ENCODE data around the gene PLXNA4. TPM values are rescaled to one million over a fixed set of nuclear protein-coding genes. Genes with fewer than 3 reads are reported as not detected.
A peak's percentile ranks its signal among the peaks of the same experiment; 100 is the strongest.

PLXNA4 gene, protein sequence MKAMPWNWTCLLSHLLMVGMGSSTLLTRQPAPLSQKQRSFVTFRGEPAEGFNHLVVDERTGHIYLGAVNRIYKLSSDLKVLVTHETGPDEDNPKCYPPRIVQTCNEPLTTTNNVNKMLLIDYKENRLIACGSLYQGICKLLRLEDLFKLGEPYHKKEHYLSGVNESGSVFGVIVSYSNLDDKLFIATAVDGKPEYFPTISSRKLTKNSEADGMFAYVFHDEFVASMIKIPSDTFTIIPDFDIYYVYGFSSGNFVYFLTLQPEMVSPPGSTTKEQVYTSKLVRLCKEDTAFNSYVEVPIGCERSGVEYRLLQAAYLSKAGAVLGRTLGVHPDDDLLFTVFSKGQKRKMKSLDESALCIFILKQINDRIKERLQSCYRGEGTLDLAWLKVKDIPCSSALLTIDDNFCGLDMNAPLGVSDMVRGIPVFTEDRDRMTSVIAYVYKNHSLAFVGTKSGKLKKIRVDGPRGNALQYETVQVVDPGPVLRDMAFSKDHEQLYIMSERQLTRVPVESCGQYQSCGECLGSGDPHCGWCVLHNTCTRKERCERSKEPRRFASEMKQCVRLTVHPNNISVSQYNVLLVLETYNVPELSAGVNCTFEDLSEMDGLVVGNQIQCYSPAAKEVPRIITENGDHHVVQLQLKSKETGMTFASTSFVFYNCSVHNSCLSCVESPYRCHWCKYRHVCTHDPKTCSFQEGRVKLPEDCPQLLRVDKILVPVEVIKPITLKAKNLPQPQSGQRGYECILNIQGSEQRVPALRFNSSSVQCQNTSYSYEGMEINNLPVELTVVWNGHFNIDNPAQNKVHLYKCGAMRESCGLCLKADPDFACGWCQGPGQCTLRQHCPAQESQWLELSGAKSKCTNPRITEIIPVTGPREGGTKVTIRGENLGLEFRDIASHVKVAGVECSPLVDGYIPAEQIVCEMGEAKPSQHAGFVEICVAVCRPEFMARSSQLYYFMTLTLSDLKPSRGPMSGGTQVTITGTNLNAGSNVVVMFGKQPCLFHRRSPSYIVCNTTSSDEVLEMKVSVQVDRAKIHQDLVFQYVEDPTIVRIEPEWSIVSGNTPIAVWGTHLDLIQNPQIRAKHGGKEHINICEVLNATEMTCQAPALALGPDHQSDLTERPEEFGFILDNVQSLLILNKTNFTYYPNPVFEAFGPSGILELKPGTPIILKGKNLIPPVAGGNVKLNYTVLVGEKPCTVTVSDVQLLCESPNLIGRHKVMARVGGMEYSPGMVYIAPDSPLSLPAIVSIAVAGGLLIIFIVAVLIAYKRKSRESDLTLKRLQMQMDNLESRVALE (N-terminal part only)
- total RNA-seq (6.5 TPM), polyA plus RNA-seq (1.6 TPM)

DNA sequence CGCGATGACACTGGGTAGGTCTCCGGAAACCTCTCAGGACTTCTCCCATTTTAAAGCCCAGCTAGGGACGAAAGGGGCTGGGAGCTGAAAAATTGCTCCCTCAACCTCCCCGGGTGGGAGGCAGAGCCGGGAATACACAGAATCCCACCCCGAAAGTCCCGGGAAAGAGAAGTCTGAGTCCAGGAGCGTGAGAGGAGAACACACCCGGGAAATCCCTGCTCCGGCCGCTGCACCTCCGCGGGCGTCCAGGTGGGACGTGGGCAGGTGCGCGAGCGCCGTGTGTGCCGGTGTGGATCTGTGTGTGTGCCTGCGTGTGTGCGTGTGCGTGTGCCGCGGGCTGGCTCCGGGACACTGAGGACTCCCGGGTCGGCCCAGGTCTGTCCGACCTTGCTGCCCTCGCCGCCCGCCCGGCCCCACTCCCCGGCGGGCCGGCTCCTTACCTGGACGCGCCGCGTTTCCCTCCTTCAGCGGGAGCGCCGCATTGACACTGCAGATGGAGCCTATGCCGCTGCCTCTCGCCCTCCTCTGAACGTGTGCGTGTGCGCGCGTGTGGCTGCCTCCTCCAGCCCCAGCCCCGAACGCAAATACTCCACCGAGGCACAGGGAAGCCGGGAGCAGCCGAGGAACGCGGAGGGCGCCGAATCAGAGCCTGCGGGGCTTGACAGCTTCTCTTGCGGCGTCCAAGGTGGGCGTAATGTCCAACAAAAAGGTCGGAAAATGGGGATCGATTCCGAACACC lies at the start of gene PLXNA4:
Gene PLXNA4, minus strand, starts transcription at position 489 of the 739 bp plus-strand sequence. CDS start 67,777 bp downstream, outside the sequence.
- H3K27ac ChIP-seq (ENCODE audit: low read depth): no peak within 1 kb of the TSS
- WGBS: under 1% methylated on average over 67 of the region's 67 CpGs
- no peak for DNase-seq (ENCODE audit: extremely low spot score)

GRCh38 chr7:132625651-132626050 lies 49.4 kb upstream of the PLXNA4 start:
- no peak for DNase-seq (ENCODE audit: extremely low spot score)
- Histone ChIP-seq H3K4me1 (ENCODE audit: insufficient read depth) (no peaks in the 10 kb centered on the region), H3K27ac (ENCODE audit: low read depth) (no peak overlapping the region), H3K4me3 (ENCODE audit: low read depth, low read length) (no peak overlapping the region), H3K36me3 (ENCODE audit: insufficient read depth) (no peaks in the 10 kb centered on the region)
- 81% methylated on average over 2 of the region's 2 CpGs for WGBS

More for the DNA sequence above, at the start of gene PLXNA4:
- Histone ChIP-seq H3K36me3 (ENCODE audit: insufficient read depth) (no peaks in the 10 kb centered on the region), H3K4me3 (ENCODE audit: low read depth, low read length) (peak within 1 kb of the TSS; percentile 53), H3K4me1 (ENCODE audit: insufficient read depth) (no peaks in the 10 kb centered on the region)

- Histone ChIP-seq H3K36me3 (ENCODE audit: insufficient read depth) (no peaks in the 10 kb centered on the region), H3K4me1 (ENCODE audit: insufficient read depth) (no peaks in the 10 kb centered on the region), H3K27ac (ENCODE audit: low read depth) (no peak overlapping the region), H3K4me3 (ENCODE audit: low read depth, low read length) (no peak overlapping the region)
- no peak for DNase-seq (ENCODE audit: extremely low spot score)
- WGBS: 93% methylated on average over 4 of the region's 4 CpGs
Measured at GRCh38 chr7:132622081-132622480, 45.8 kb upstream of the PLXNA4 start.

- H3K4me1 ChIP-seq (ENCODE audit: insufficient read depth): no peaks in the 10 kb centered on the region
- no peak overlapping the region for H3K27ac ChIP-seq (ENCODE audit: low read depth)
- no peak overlapping the region for H3K4me3 ChIP-seq (ENCODE audit: low read depth, low read length)
- no peaks in the 10 kb centered on the region for H3K36me3 ChIP-seq (ENCODE audit: insufficient read depth)
- DNase-seq (ENCODE audit: extremely low spot score): no peak
- WGBS: 96% methylated on average over 6 of the region's 6 CpGs
Measured at GRCh38 chr7:132619967-132620366, 43.7 kb upstream of the PLXNA4 start.

GRCh38 chr7:132618956-132619305 lies 42.7 kb upstream of the PLXNA4 start:
- no peak overlapping the region for H3K4me3 ChIP-seq (ENCODE audit: low read depth, low read length)
- no peak overlapping the region for H3K27ac ChIP-seq (ENCODE audit: low read depth)
- no peaks in the 10 kb centered on the region for H3K4me1 ChIP-seq (ENCODE audit: insufficient read depth)
- no peak for DNase-seq (ENCODE audit: extremely low spot score)
- WGBS: 71% methylated on average over 2 of the region's 2 CpGs
- H3K36me3 ChIP-seq (ENCODE audit: insufficient read depth): no peaks in the 10 kb centered on the region

GRCh38 chr7:132618271-132618955 lies 42.1 kb upstream of the PLXNA4 start:
- no peaks in the 10 kb centered on the region for H3K36me3 ChIP-seq (ENCODE audit: insufficient read depth)
- no peak overlapping the region for H3K27ac ChIP-seq (ENCODE audit: low read depth)
- DNase-seq (ENCODE audit: extremely low spot score): no peak
- 81% methylated on average over 2 of the region's 2 CpGs for WGBS
- H3K4me1 ChIP-seq (ENCODE audit: insufficient read depth): no peaks in the 10 kb centered on the region
- no peak overlapping the region for H3K4me3 ChIP-seq (ENCODE audit: low read depth, low read length)

- Histone ChIP-seq H3K27ac (ENCODE audit: low read depth) (no peak overlapping the region), H3K36me3 (ENCODE audit: insufficient read depth) (no peaks in the 10 kb centered on the region), H3K4me1 (ENCODE audit: insufficient read depth) (no peaks in the 10 kb centered on the region), H3K4me3 (ENCODE audit: low read depth, low read length) (peak overlapping the region; percentile 11)
- 24% methylated on average over 25 of the region's 25 CpGs for WGBS
- DNase-seq (ENCODE audit: extremely low spot score): no peak
Measured at GRCh38 chr7:132614428-132615318, 38.4 kb upstream of the PLXNA4 start.

DNA sequence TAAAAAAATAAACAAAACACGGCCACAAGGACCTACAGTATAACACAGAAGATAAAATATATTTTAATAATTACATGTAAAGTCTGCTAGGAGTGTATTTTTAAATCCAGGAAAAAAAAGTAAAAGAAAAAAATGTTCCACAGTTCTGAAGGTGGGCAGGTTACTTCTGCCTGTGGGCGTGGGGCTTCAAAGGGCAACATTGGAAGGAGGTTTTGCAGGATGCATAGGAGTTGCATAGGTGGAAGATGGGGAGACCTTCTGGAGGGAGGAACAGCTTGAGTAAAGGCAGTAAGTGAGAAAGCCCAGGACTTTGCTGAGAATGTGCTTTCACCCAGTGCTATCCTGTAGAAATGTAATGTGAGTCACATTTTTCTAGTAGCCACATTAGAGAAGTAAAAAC lies 37.5 kb upstream of the PLXNA4 start:
- WGBS: 93% methylated on average over 2 of the region's 2 CpGs
- Histone ChIP-seq H3K4me1 (ENCODE audit: insufficient read depth) (no peaks in the 10 kb centered on the region), H3K4me3 (ENCODE audit: low read depth, low read length) (no peak overlapping the region), H3K27ac (ENCODE audit: low read depth) (no peak overlapping the region), H3K36me3 (ENCODE audit: insufficient read depth) (no peaks in the 10 kb centered on the region)
- no peak for DNase-seq (ENCODE audit: extremely low spot score)

DNA sequence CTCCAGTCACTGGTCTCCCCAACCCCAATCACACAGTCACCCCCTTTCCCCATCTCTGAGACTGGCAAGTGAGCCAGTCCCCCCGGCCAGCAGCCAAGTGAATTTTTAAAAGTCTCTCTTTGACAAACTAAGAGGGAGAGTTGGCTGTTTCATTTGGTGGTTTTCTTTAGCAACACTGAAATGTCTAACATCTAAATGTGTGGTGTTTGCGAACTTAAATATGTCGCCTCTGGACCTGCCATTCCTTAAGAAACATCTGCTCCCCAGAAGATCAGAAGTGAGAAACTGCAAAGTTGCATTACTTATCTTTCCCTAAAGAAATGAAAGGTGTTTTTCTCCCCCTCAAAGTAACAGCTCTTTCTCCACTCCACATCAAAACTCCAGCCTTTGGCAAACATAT lies 34.7 kb upstream of the PLXNA4 start:
- Histone ChIP-seq H3K4me3 (ENCODE audit: low read depth, low read length) (no peak overlapping the region), H3K4me1 (ENCODE audit: insufficient read depth) (no peaks in the 10 kb centered on the region), H3K27ac (ENCODE audit: low read depth) (no peak overlapping the region), H3K36me3 (ENCODE audit: insufficient read depth) (no peaks in the 10 kb centered on the region)
- 92% methylated on average over 3 of the region's 3 CpGs for WGBS
- no peak for DNase-seq (ENCODE audit: extremely low spot score)

GRCh38 chr7:132609906-132610520 lies 33.7 kb upstream of the PLXNA4 start:
- no peak for DNase-seq (ENCODE audit: extremely low spot score)
- WGBS: 46% methylated on average over 2 of the region's 2 CpGs

GRCh38 chr7:132609222-132609621 lies 33.0 kb upstream of the PLXNA4 start:
- Histone ChIP-seq H3K27ac (ENCODE audit: low read depth) (no peak overlapping the region), H3K4me1 (ENCODE audit: insufficient read depth) (no peaks in the 10 kb centered on the region), H3K36me3 (ENCODE audit: insufficient read depth) (no peaks in the 10 kb centered on the region), H3K4me3 (ENCODE audit: low read depth, low read length) (no peak overlapping the region)
- DNase-seq (ENCODE audit: extremely low spot score): no peak
- 95% methylated on average over 2 of the region's 2 CpGs for WGBS

More at GRCh38 chr7:132609906-132610520, 33.7 kb upstream of the PLXNA4 start:
- Histone ChIP-seq H3K27ac (ENCODE audit: low read depth) (no peak overlapping the region), H3K4me1 (ENCODE audit: insufficient read depth) (no peaks in the 10 kb centered on the region), H3K4me3 (ENCODE audit: low read depth, low read length) (no peak overlapping the region), H3K36me3 (ENCODE audit: insufficient read depth) (no peaks in the 10 kb centered on the region)

Data from urinary bladder (tissue), 4 donors.